Endodermal cell (in vitro differentiated cells): ENCODE data around the gene VWA3A. TPM values are rescaled to one million over a fixed set of nuclear protein-coding genes. Genes with fewer than 3 reads are reported as not detected.

ENCODE experiments used
- DNase-seq: peaks from one replicate; pipeline ENCODE4 v3.0.0-alpha.2; 2017
- H3K27ac ChIP-seq: 2 replicates; pipeline ENCODE4 v1.5.1; 2013; ENCODE audit warnings: mild to moderate bottlenecking, low read depth, low read length, moderate library complexity
- H3K27me3 ChIP-seq: 2 replicates; pipeline ENCODE4 v1.6.1; 2013; ENCODE audit warnings: mild to moderate bottlenecking, low read length, moderate library complexity; ENCODE audit not compliant: insufficient read depth, control insufficient read depth, poor library complexity, severe bottlenecking
- H3K36me3 ChIP-seq: 2 replicates; pipeline ENCODE4 v1.7.0; 2013; ENCODE audit warnings: mild to moderate bottlenecking, low read length, moderate library complexity; ENCODE audit not compliant: control insufficient read depth, insufficient read depth
- H3K4me1 ChIP-seq: one replicate; pipeline ENCODE4 v1.7.0; 2013; ENCODE audit warnings: low read length; ENCODE audit not compliant: control insufficient read depth, insufficient read depth
- H3K4me3 ChIP-seq: 2 replicates; pipeline ENCODE4 v1.5.1; 2013; ENCODE audit warnings: mild to moderate bottlenecking, low read length, moderate library complexity
- H3K9ac ChIP-seq: 2 replicates; pipeline ENCODE4 v1.6.1; 2013; ENCODE audit warnings: mild to moderate bottlenecking, low read length, moderate library complexity; ENCODE audit not compliant: poor library complexity, severe bottlenecking; ENCODE audit errors: extremely low read depth
- H3K9me3 ChIP-seq: 2 replicates; pipeline ENCODE4 v1.6.1; 2013; ENCODE audit warnings: mild to moderate bottlenecking, low read length, moderate library complexity; ENCODE audit not compliant: control insufficient read depth
- H3K27ac Mint-ChIP-seq: 2 replicates; pipeline ENCODE4 v1.8.0; 2020; ENCODE audit warnings: mixed read lengths
- H3K27me3 Mint-ChIP-seq: 2 replicates; pipeline ENCODE4 v1.8.0; 2021; ENCODE audit warnings: mild to moderate bottlenecking, mixed read lengths; ENCODE audit not compliant: insufficient read depth
- H3K36me3 Mint-ChIP-seq: 2 replicates; pipeline ENCODE4 v1.8.0; 2020; ENCODE audit warnings: low read depth, mixed read lengths
- H3K4me1 Mint-ChIP-seq: 2 replicates; pipeline ENCODE4 v1.8.0; 2020; ENCODE audit warnings: mixed read lengths
- H3K4me3 Mint-ChIP-seq: 2 replicates; pipeline ENCODE4 v1.8.0; 2020; ENCODE audit warnings: mild to moderate bottlenecking, moderate library complexity, mixed read lengths
- H3K9me3 Mint-ChIP-seq: 2 replicates; pipeline ENCODE4 v1.8.0; 2020; ENCODE audit warnings: mild to moderate bottlenecking, mixed read lengths
- WGBS, 2 experiments: methylation state at CpG; one replicate each; pipeline versions ENCODE4 v1.1.5 to v1.1.7; 2013; ENCODE audit warnings: missing lambda C conversion rate in 2 of 2, mixed read lengths in 1 of 2; ENCODE audit not compliant: insufficient coverage in 1 of 2, insufficient read length in 1 of 2; 5-methylcytosine and 5-hydroxymethylcytosine counted together
- total RNA-seq, 2 donors: library from RNA; stranded (reverse); fragmentation: NEBNext Ultra II Directional in 1 of 2; extraction: Animal tissue kit (Norgen Biotek cat#: 25700) in 1 of 2; gene quantifications; 2 replicates in 1 of 2; 3 replicates in 1 of 2; pipeline ENCODE4 v1.2.1, GENCODE V29; 2021
- TF ChIP-seq, protein P1 (sequence below): fragments of 200-600 bp; sonication (generic); conservative IDR thresholded peaks from 2 replicates; pipeline ENCODE4 v1.5.0; 2021; ENCODE audit warnings: antibody characterized with exemption, mild to moderate bottlenecking

The VWA3A gene
- total RNA-seq, 2 donors from 2014 or later: 0.18 to 0.40 TPM

GRCh38 chr16:22183335-22183734 is 91.0 kb downstream of the VWA3A start:
- Mint-ChIP-seq H3K36me3 (no peaks in the 10 kb centered on the region), H3K4me1 (no peaks in the 10 kb centered on the region), H3K27me3 (peaks cover 7% of the 10 kb centered on the region), H3K4me3 (no peak overlapping the region), H3K27ac (no peak overlapping the region), H3K9me3 (no peaks in the 10 kb centered on the region)
- Histone ChIP-seq H3K4me3 (no peak overlapping the region), H3K9ac (no peak overlapping the region), H3K27ac (no peak overlapping the region), H3K9me3 (no peaks in the 10 kb centered on the region), H3K4me1 (no peaks in the 10 kb centered on the region), H3K36me3 (no peaks in the 10 kb centered on the region), H3K27me3 (no peaks in the 10 kb centered on the region)
- TF ChIP-seq, protein P1, sequence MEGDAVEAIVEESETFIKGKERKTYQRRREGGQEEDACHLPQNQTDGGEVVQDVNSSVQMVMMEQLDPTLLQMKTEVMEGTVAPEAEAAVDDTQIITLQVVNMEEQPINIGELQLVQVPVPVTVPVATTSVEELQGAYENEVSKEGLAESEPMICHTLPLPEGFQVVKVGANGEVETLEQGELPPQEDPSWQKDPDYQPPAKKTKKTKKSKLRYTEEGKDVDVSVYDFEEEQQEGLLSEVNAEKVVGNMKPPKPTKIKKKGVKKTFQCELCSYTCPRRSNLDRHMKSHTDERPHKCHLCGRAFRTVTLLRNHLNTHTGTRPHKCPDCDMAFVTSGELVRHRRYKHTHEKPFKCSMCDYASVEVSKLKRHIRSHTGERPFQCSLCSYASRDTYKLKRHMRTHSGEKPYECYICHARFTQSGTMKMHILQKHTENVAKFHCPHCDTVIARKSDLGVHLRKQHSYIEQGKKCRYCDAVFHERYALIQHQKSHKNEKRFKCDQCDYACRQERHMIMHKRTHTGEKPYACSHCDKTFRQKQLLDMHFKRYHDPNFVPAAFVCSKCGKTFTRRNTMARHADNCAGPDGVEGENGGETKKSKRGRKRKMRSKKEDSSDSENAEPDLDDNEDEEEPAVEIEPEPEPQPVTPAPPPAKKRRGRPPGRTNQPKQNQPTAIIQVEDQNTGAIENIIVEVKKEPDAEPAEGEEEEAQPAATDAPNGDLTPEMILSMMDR: no peak
- DNase-seq: no peak
- 90 to 97% methylated on average over 5 of the region's 5 CpGs for WGBS, 2 experiments

DNA sequence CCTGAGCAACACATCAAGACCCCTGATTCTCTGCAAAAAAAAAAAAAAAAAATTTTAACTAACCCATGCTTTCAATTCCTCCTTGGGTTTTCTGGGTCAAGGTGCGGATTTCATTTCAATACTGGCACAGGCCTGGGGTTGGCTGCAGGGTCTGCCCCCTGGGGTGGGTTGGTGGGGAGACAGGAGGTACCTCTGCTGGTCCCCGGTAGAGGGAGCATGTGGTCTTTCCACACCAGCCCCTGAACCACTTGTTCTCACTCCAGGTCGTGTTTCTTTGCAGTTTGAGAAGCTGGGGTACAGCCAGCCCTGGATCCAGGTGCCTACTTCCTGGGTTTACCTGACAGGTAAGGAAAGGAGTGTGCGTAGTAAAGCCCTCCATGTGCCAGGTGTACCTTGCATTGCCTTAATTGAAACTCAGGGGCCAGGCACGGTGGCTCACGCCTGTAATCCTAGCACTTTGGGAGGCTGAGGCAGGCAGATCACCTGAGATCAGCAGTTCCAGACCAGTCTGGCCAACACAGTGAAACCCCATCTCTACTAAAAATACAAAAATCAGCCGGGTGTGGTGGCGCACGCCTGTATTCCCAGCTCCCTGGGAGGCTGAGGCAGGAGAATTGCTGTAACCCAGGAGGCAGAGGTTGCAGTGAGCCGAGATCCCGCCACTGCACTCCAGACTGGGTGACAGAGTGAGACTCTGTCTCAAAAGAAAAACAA is 91.7 kb downstream of the VWA3A start:
- H3K36me3 Mint-ChIP-seq: no peaks in the 10 kb centered on the region
- DNase-seq: peak; percentile 78
- TF ChIP-seq, protein P1: peak; percentile 49

DNA sequence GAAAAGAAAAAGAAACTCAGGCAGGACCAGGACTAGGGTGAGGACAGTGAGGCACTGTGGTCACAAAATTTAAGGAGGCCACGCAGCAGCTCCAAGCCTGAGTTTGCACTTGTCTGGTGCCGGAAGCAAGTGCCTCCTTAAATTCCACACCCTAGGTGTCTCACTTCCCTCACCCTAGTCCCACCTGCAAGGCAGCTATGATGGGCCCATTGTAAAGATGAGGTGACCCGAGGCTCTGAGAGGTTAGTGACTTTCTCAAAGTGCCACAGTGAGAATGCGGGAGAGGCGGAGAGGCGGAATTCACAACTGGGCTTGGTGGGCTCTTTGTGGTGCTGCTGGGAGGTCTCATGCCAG is 92.3 kb downstream of the VWA3A start:
- no peak for DNase-seq
- Mint-ChIP-seq H3K27ac (no peak overlapping the region), H3K9me3 (no peaks in the 10 kb centered on the region), H3K36me3 (no peaks in the 10 kb centered on the region), H3K4me1 (peaks cover 8% of the 10 kb centered on the region), H3K4me3 (no peak overlapping the region), H3K27me3 (peaks cover 7% of the 10 kb centered on the region)
- Histone ChIP-seq H3K27ac (no peak overlapping the region), H3K9ac (no peak overlapping the region), H3K4me3 (no peak overlapping the region), H3K27me3 (peaks cover 7% of the 10 kb centered on the region), H3K36me3 (no peaks in the 10 kb centered on the region), H3K4me1 (no peaks in the 10 kb centered on the region), H3K9me3 (no peaks in the 10 kb centered on the region)
- WGBS, 2 experiments: 90 to 96% methylated on average over 4 to 6 of the region's 6 CpGs
- TF ChIP-seq, protein P1: no peak

More for the DNA sequence above, 91.7 kb downstream of the VWA3A start:
- Histone ChIP-seq H3K27ac (no peak overlapping the region), H3K36me3 (no peaks in the 10 kb centered on the region), H3K27me3 (peaks cover 1% of the 10 kb centered on the region), H3K9me3 (no peaks in the 10 kb centered on the region), H3K4me3 (no peak overlapping the region), H3K4me1 (no peaks in the 10 kb centered on the region), H3K9ac (no peak overlapping the region)
- no peaks in the 10 kb centered on the region for H3K9me3 Mint-ChIP-seq
- H3K27ac Mint-ChIP-seq: no peak overlapping the region
- H3K4me1 Mint-ChIP-seq: peaks cover 2% of the 10 kb centered on the region
- peaks cover 7% of the 10 kb centered on the region for H3K27me3 Mint-ChIP-seq
- no peak overlapping the region for H3K4me3 Mint-ChIP-seq
- WGBS, 2 experiments: 81 to 87% methylated on average over 7 to 11 of the region's 11 CpGs
